ENCODE results near the gene GTF3C5. TPM values are rescaled to one million over a fixed set of nuclear protein-coding genes. Genes with fewer than 3 reads are reported as not detected.
A peak's percentile ranks its signal among the peaks of the same experiment; 100 is the strongest.

Gene GTF3C5
- total RNA-seq, 2 donors from 2014 or later: 63.1 to 97.2 TPM

DNA sequence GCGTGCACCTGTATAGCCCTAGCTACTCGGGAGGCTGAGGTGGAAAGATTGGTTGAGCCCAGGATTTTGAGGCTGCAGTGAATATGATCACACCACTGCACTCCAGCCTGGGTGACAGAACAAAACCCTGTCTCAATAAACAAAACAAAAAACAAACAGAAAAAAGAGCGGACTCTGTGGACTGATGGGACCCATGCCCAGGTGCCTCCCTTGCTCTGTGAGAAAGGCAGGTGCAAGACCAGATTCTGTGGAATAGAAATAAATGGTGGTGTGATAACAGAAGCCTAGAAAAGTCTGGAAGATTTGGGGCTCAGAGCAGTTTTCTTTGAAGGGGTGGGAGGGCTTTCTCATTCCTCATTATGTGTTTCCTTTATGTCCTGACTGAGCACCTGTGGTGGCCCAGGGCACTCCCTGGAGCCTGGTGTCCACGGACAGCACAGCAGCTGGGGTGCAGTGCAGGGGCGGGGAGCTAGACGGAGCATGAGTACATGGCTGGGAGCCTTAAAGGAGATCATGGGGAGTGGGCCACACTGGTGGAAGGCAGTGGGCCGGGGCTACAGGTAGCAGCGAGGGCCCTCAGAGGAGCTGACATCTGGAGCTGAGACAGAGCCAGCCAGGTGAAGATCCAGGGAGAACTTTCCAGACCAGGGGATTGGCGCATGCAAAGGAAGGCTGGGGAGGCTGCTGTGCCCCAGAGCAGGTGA lies 15.6 kb downstream of the GTF3C5 start:
- Histone ChIP-seq H3K4me1 (replicated peaks) (no peaks in the 10 kb centered on the region), H3K27ac (no peak overlapping the region), H3K9me3 (no peaks in the 10 kb centered on the region), H3K4me3 (no peak overlapping the region), H3K36me3 (peaks cover 2 to 12% of the 10 kb centered on the region in 2 donors), H3K27me3 (replicated peaks; ENCODE audit: insufficient read depth) (no peaks in the 10 kb centered on the region)
- no peak for DNase-seq (ENCODE audit: low spot score)
- intact Hi-C loops (cut with DNase I): no loop called here
- WGBS: 93% methylated on average over 9 of the region's 9 CpGs
- no peak for TF ChIP-seq POLR2A (IDR thresholded peaks at IDR 0.05)
- TF ChIP-seq, protein P1, sequence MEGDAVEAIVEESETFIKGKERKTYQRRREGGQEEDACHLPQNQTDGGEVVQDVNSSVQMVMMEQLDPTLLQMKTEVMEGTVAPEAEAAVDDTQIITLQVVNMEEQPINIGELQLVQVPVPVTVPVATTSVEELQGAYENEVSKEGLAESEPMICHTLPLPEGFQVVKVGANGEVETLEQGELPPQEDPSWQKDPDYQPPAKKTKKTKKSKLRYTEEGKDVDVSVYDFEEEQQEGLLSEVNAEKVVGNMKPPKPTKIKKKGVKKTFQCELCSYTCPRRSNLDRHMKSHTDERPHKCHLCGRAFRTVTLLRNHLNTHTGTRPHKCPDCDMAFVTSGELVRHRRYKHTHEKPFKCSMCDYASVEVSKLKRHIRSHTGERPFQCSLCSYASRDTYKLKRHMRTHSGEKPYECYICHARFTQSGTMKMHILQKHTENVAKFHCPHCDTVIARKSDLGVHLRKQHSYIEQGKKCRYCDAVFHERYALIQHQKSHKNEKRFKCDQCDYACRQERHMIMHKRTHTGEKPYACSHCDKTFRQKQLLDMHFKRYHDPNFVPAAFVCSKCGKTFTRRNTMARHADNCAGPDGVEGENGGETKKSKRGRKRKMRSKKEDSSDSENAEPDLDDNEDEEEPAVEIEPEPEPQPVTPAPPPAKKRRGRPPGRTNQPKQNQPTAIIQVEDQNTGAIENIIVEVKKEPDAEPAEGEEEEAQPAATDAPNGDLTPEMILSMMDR (IDR thresholded peaks at IDR 0.05): no peak
- TF ChIP-seq POLR2AphosphoS5 (IDR thresholded peaks at IDR 0.05): no peak

DNA sequence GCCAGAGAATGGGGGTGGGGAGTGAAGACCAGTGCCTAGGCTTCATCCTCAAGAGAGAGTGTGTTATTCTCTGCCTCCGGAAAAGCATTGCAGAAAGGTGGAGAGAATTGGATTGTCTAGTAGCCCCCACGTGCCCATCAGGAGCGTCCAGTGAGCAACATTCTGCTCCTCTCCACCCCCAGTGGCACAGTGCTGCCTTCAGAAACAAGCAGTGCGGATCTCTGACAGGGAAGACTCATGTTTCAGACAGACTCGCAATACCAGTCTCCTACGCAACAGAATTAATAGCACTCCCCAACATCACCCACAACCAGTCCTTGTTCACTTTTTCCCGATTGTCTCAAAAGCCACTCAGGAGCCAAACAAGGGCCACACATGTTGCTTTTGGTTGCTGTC lies 16.1 kb downstream of the GTF3C5 start:
- no peak overlapping the region for H3K4me3 ChIP-seq
- no peaks in the 10 kb centered on the region for H3K27me3 ChIP-seq (replicated peaks; ENCODE audit: insufficient read depth)
- DNase-seq (ENCODE audit: low spot score): no peak
- WGBS: 83% methylated on average over 7 of the region's 7 CpGs
- H3K4me1 ChIP-seq (replicated peaks): no peaks in the 10 kb centered on the region
- intact Hi-C loops (cut with DNase I): no loop called here
- peaks cover 2 to 15% of the 10 kb centered on the region in 2 donors for H3K36me3 ChIP-seq
- TF ChIP-seq POLR2AphosphoS5 (IDR thresholded peaks at IDR 0.05) (no peak), POLR2A (IDR thresholded peaks at IDR 0.05) (no peak)
- TF ChIP-seq, protein P1 (IDR thresholded peaks at IDR 0.05): no peak
- no peaks in the 10 kb centered on the region for H3K9me3 ChIP-seq
- H3K27ac ChIP-seq: no peak overlapping the region

DNA sequence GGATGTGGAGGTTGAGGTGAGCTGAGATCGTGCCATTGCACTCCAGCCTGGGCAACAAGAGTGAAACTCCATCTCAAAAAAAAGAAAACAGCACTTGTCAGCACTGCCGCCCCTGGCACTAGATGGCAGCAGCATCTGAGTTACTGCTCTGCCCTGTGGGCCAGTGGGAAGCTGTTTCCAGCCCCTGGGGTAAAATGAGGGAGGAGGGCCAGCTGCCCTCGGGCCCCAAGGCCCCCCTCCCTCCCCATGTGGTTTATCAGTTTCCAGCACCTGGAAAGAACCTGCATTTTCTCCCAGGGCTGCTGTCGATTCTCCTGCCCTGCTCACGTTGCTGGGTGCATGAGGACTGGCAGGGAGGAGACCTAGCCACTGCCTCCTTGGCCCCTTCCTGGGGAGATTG lies 17.8 kb downstream of the GTF3C5 start:
- Histone ChIP-seq H3K27ac (no peak overlapping the region), H3K4me3 (no peak overlapping the region), H3K9me3 (no peaks in the 10 kb centered on the region), H3K36me3 (peaks cover 2 to 9% of the 10 kb centered on the region in 2 donors), H3K4me1 (replicated peaks) (no peaks in the 10 kb centered on the region), H3K27me3 (replicated peaks; ENCODE audit: insufficient read depth) (no peaks in the 10 kb centered on the region)
- intact Hi-C loops (cut with DNase I): no loop called here
- DNase-seq (ENCODE audit: low spot score): no peak
- WGBS: 69% methylated on average over 5 of the region's 5 CpGs
- no peak for TF ChIP-seq POLR2AphosphoS5 (IDR thresholded peaks at IDR 0.05)
- TF ChIP-seq, protein P1 (IDR thresholded peaks at IDR 0.05): peak in 2 of 4 experiments; percentile 27 to 28

DNA sequence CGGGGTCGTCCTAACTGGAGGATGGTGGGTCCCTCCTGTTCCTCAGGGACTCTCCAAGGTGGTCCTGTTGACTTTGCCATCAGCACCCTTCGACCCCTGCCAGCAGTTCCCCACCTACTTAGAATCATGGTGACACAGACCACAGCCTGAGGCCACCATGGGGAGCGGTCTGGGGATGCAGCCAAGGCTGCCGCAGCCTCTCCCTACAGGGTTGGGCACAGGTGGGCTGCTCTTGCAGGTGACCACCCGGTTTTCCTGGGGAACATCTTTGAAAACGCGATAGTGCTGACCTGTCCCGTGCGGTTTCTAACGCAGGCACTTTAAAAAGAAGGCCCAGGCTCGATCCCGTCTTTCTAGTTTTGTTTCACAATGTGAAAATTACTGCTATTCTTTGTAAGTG lies 18.2 kb downstream of the GTF3C5 start:
- Histone ChIP-seq H3K27me3 (replicated peaks; ENCODE audit: insufficient read depth) (no peaks in the 10 kb centered on the region), H3K4me1 (replicated peaks) (no peaks in the 10 kb centered on the region), H3K9me3 (no peaks in the 10 kb centered on the region), H3K27ac (no peak overlapping the region), H3K4me3 (no peak overlapping the region), H3K36me3 (peaks cover 0 to 10% of the 10 kb centered on the region in 2 donors)
- no peak for DNase-seq (ENCODE audit: low spot score)
- 91% methylated on average over 13 of the region's 13 CpGs for WGBS
- TF ChIP-seq POLR2A (IDR thresholded peaks at IDR 0.05): no peak
- TF ChIP-seq POLR2AphosphoS5 (IDR thresholded peaks at IDR 0.05): no peak
- TF ChIP-seq, protein P1 (IDR thresholded peaks at IDR 0.05): no peak
- intact Hi-C loops (cut with DNase I): no loop called here

DNA sequence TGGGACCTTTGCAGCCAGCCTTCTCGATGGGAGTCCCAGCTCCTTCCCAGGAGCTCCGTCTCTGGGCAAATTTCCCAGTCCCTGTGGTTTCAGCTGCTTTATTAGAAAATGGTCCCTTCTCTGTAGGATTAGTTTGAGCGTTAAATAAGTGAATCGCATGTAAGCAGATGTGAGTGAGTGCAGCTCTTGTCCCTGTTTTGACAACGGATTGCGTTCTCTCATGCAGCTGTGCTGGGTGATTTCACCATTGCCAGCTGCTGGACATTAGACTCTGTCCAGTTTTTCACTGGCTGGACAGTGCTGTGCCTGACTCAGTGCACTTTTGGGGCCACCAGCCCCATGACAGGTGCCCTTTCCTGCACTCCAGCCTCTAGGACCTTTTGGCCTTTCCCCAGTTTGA lies 19.3 kb downstream of the GTF3C5 start:
- Histone ChIP-seq H3K36me3 (peaks cover 0 to 19% of the 10 kb centered on the region in 2 donors), H3K27me3 (replicated peaks; ENCODE audit: insufficient read depth) (no peaks in the 10 kb centered on the region), H3K4me3 (no peak overlapping the region), H3K27ac (no peak overlapping the region), H3K4me1 (replicated peaks) (no peaks in the 10 kb centered on the region), H3K9me3 (no peaks in the 10 kb centered on the region)
- TF ChIP-seq, protein P1 (IDR thresholded peaks at IDR 0.05): no peak
- TF ChIP-seq POLR2A (IDR thresholded peaks at IDR 0.05) (no peak), POLR2AphosphoS5 (IDR thresholded peaks at IDR 0.05) (no peak)
- intact Hi-C loops (cut with DNase I): no loop called here
- WGBS: 54% methylated on average over 6 of the region's 6 CpGs
- no peak for DNase-seq (ENCODE audit: low spot score)

Data from prostate gland (tissue), 2 donors.